Gastroesophageal sphincter (tissue), 4 donors: Measurements from ENCODE around the gene AGBL1. TPM values are rescaled to one million over a fixed set of nuclear protein-coding genes. Genes with fewer than 3 reads are reported as not detected.

Experiments
- ATAC-seq: fragments of 150-250 bp; one replicate; pipeline ENCODE4 v1.9.1; 2016; ENCODE audit warnings: mild to moderate bottlenecking, moderate library complexity
- H3K27ac ChIP-seq, 4 donors: fragments of 200-600 bp; sonication (generic) in 3 of 4; 1 replicate in 3 of 4; 2 replicates in 1 of 4; pipeline ENCODE4 v1.5.1; 2016 to 2019
- H3K27me3 ChIP-seq: fragments of 200-600 bp; sonication (generic); one replicate; pipeline ENCODE4 v1.5.1; 2019
- H3K36me3 ChIP-seq, 2 donors: fragments of 200-600 bp; sonication (generic); one replicate each; pipeline ENCODE4 v1.5.1; 2019; ENCODE audit warnings: control low read depth in 1 of 2
- H3K4me1 ChIP-seq, 3 donors: fragments of 200-600 bp; sonication (generic); 1 replicate in 2 of 3; 2 replicates in 1 of 3; pipeline ENCODE4 v1.5.1; 2016 to 2019; ENCODE audit warnings: control low read depth in 2 of 3
- H3K4me3 ChIP-seq, 2 donors: fragments of 200-600 bp; sonication (generic); one replicate each; pipeline ENCODE4 v1.5.1; 2019; ENCODE audit warnings: mild to moderate bottlenecking in 1 of 2, moderate library complexity in 1 of 2
- H3K9me3 ChIP-seq, 3 donors: fragments of 200-600 bp; sonication (generic); one replicate each; pipeline ENCODE4 v1.5.1; 2017 to 2019; ENCODE audit warnings: control low read depth in 2 of 3
- CTCF ChIP-seq, 4 experiments: fragments of 200-600 bp in 2 of 4; fragments of 450-650 bp in 2 of 4; sonication (generic) in 1 of 4; IDR thresholded peaks; one replicate each; pipeline ENCODE4 v1.5.1; 2017 to 2019; ENCODE audit warnings: antibody characterized with exemption in 4 of 4, mild to moderate bottlenecking in 2 of 4, moderate library complexity in 2 of 4
- EP300 ChIP-seq: sonication (generic); formaldehyde crosslinking; IDR thresholded peaks from one replicate; pipeline ENCODE4 v1.6.1; 2017; ENCODE audit warnings: antibody characterized with exemption, mild to moderate bottlenecking
- POLR2A ChIP-seq, 2 donors: fragments of 450-650 bp; IDR thresholded peaks; one replicate each; pipeline ENCODE4 v1.6.1; 2017; ENCODE audit warnings: antibody characterized with exemption in 2 of 2, mild to moderate bottlenecking in 2 of 2, moderate library complexity in 1 of 2
- POLR2AphosphoS5 ChIP-seq: sonication (generic); formaldehyde crosslinking; IDR thresholded peaks from one replicate; pipeline ENCODE4 v1.6.1; 2017; ENCODE audit warnings: antibody characterized with exemption
- WGBS, 2 donors: methylation state at CpG; one replicate each; pipeline ENCODE4 v1.1.5; 2018; ENCODE audit warnings: low coverage in 1 of 2; 5-methylcytosine and 5-hydroxymethylcytosine counted together
- total RNA-seq, 4 donors: library from RNA; depleted of rRNA; stranded (reverse); fragments of >200 nt; gene quantifications; one replicate each; pipeline ENCODE4 v1.1.0, GENCODE V29; 2016

Gene AGBL1
- total RNA-seq, 4 donors from 2014 or later: 0.12 to 0.13 TPM; not detected in 2

DNA sequence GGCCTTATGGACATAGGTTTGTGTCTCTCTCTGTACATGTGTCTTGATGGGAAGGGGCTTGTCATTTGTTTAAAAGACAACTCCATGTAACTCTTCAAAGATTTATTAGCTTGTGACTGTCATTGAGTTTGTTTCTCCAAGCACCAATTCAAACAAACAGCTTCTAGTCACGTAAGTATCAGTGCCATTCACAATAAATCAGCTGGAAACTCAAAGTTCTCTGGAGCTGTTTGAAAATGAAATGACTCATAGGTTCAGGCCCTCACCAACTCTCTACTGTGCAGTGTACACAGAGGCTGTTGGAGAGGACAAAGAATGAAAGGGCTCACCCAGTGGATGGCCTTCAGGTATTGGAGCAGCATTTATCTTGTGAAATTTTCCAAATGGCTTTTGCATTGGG is 476.3 kb downstream of the AGBL1 start:
- 20 to 27% methylated on average over 1 of the region's 1 CpG for WGBS, 2 donors
- ATAC-seq: no peak

GRCh38 chr15:86556396-86557017 is 476.8 kb downstream of the AGBL1 start:
- no peak for ATAC-seq
- Histone ChIP-seq H3K9me3 (peaks cover 0 to 3% (median 0%) of the 10 kb centered on the region in 3 donors), H3K36me3 (no peaks in the 10 kb centered on the region), H3K27me3 (no peaks in the 10 kb centered on the region), H3K4me1 (no peaks in the 10 kb centered on the region), H3K27ac (no peak overlapping the region), H3K4me3 (no peak overlapping the region)
- TF ChIP-seq CTCF (IDR thresholded peaks at IDR 0.05): no peak
- no peak for TF ChIP-seq POLR2AphosphoS5
- TF ChIP-seq EP300: no peak
- no peak for TF ChIP-seq POLR2A (IDR thresholded peaks at IDR 0.05)
- 61 to 75% methylated on average over 3 of the region's 3 CpGs for WGBS, 2 donors

More for the DNA sequence above, 476.3 kb downstream of the AGBL1 start:
- no peak overlapping the region for H3K4me3 ChIP-seq
- TF ChIP-seq EP300 (no peak), POLR2A (IDR thresholded peaks at IDR 0.05) (no peak), CTCF (IDR thresholded peaks at IDR 0.05) (no peak), POLR2AphosphoS5 (no peak)
- H3K9me3 ChIP-seq: no peaks in the 10 kb centered on the region
- H3K27me3 ChIP-seq: no peaks in the 10 kb centered on the region
- no peaks in the 10 kb centered on the region for H3K4me1 ChIP-seq
- no peak overlapping the region for H3K27ac ChIP-seq
- H3K36me3 ChIP-seq: no peaks in the 10 kb centered on the region

DNA sequence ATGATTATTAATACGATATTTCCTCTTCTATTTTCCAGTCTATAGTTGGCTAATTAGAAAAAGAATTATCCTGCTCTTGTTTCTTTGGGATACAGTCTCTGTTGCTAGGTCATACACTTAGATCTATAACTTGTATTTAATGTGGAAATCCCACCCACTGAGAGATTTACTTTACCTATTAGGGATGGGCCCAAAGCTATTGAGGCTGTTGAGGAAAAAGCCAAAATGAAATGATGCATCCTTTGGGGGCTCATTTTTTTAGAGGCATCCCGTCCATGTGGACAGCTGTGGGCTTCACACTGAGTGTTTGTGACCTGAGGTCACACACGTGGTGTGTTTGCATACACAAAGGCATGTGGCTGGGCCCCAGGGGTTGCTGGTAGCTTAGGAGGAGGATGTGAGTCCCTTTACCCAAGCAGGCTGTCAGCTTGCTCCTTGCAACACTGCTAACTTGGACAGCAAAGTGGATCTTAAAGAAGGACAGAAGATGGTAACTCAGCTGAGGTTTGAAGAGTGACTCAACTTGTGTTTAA is 477.4 kb downstream of the AGBL1 start:
- WGBS, 2 donors: 63 to 77% methylated on average over 1 to 2 of the region's 3 CpGs
- TF ChIP-seq POLR2AphosphoS5 (no peak), CTCF (IDR thresholded peaks at IDR 0.05) (no peak), EP300 (no peak), POLR2A (IDR thresholded peaks at IDR 0.05) (no peak)
- H3K27me3 ChIP-seq: no peaks in the 10 kb centered on the region
- no peaks in the 10 kb centered on the region for H3K4me1 ChIP-seq
- ATAC-seq: no peak
- H3K4me3 ChIP-seq: no peak overlapping the region
- no peaks in the 10 kb centered on the region for H3K36me3 ChIP-seq
- H3K27ac ChIP-seq: no peak overlapping the region
- peaks cover 0 to 4% (median 0%) of the 10 kb centered on the region in 3 donors for H3K9me3 ChIP-seq

GRCh38 chr15:86558252-86558651 is 478.6 kb downstream of the AGBL1 start:
- ATAC-seq: no peak
- TF ChIP-seq POLR2A (IDR thresholded peaks at IDR 0.05) (no peak), EP300 (no peak), CTCF (IDR thresholded peaks at IDR 0.05) (no peak), POLR2AphosphoS5 (no peak)
- Histone ChIP-seq H3K4me1 (no peaks in the 10 kb centered on the region), H3K36me3 (no peaks in the 10 kb centered on the region), H3K27ac (no peak overlapping the region), H3K4me3 (no peak overlapping the region), H3K9me3 (peaks cover 0 to 4% (median 0%) of the 10 kb centered on the region in 3 donors), H3K27me3 (no peaks in the 10 kb centered on the region)

DNA sequence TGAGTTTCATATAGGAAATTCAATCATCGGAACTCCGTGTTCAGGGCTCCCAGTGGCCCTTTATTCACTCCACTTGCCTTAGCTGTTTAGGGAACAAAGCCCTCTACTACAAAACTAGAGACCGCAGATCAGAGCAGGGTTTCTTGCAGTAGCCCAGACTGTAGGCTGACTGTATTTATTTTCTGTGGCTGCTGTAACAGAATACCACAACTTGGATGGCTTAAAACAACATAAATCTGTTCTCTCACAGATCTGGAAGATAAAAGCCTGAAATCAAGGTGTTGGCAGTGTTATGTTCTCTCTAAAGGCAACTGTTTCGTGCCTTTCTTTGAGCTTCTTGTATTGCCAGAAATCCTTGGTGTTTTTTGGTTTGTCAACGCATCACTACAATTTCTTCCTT is 479.0 kb downstream of the AGBL1 start:
- Histone ChIP-seq H3K4me1 (no peaks in the 10 kb centered on the region), H3K36me3 (no peaks in the 10 kb centered on the region), H3K4me3 (no peak overlapping the region), H3K27me3 (no peaks in the 10 kb centered on the region), H3K9me3 (peaks cover 0 to 7% (median 0%) of the 10 kb centered on the region in 3 donors), H3K27ac (no peak overlapping the region)
- WGBS, 2 donors: 79 to 83% methylated on average over 4 to 5 of the region's 5 CpGs
- no peak for ATAC-seq
- TF ChIP-seq POLR2AphosphoS5 (no peak), CTCF (IDR thresholded peaks at IDR 0.05) (no peak), EP300 (no peak), POLR2A (IDR thresholded peaks at IDR 0.05) (no peak)
